Panc1 (cell line): ENCODE measurements around the gene PLEKHN1. TPM values are rescaled to one million over a fixed set of nuclear protein-coding genes. Genes with fewer than 3 reads are reported as not detected.

Experiments
- ATAC-seq: fragments of 200-7000 bp; cut with Tn5 transposase; 2 replicates; pipeline ENCODE4 v1.9.1; 2020; ENCODE audit warnings: mild to moderate bottlenecking, moderate library complexity
- BruUV-seq: library from RNA; stranded (reverse); fragments of 400-500 nt; replicated peaks from 2 replicates; lab custom pipeline; 2021; lab: Mats Ljungman, UMichigan
- CTCF ChIA-PET: fragments of 300-600 bp; sonication (Branson Sonifier 250); formaldehyde crosslinking; loops from one replicate; lab custom pipeline; 2022; ENCODE audit warnings: antibody characterized with exemption; lab: Charles Lee
- POLR2A ChIA-PET: fragments of 300-600 bp; sonication (Branson Sonifier 250); formaldehyde crosslinking; loops from one replicate; lab custom pipeline; 2022; ENCODE audit warnings: antibody characterized with exemption; lab: Charles Lee
- DNase-seq: peaks from one replicate; pipeline ENCODE4 v3.0.0-alpha.2; 2010; ENCODE audit warnings: low read depth, low spot score
- H3K27ac ChIP-seq: 2 replicates; pipeline ENCODE4 v1.5.1; 2011; ENCODE audit warnings: mild to moderate bottlenecking, low read length, inconsistent platforms
- H3K27me3 ChIP-seq: fragments of 200-500 bp; sonication (Bioruptor generic); 2 replicates; pipeline ENCODE4 v1.6.0; 2014; ENCODE audit warnings: low read length, inconsistent platforms; ENCODE audit not compliant: control insufficient read depth, insufficient read depth
- H3K36me3 ChIP-seq: fragments of 200-500 bp; sonication (Bioruptor generic); 2 replicates; pipeline ENCODE4 v1.5.1; 2014; ENCODE audit warnings: inconsistent platforms, mild to moderate bottlenecking, low read length, moderate library complexity; ENCODE audit not compliant: control insufficient read depth, insufficient read depth
- H3K4me1 ChIP-seq: 2 replicates; pipeline ENCODE4 v1.5.1; 2011; ENCODE audit warnings: inconsistent platforms, mild to moderate bottlenecking, low read length, moderate library complexity; ENCODE audit not compliant: control insufficient read depth, insufficient read depth
- H3K4me3 ChIP-seq, 2 experiments: 2 replicates each; pipeline ENCODE4 v1.5.1; 2011 to 2012; ENCODE audit warnings: low read depth in 2 of 2, low read length in 2 of 2, mild to moderate bottlenecking in 2 of 2, inconsistent platforms in 1 of 2, moderate library complexity in 1 of 2
- H3K9me3 ChIP-seq: fragments of 200-500 bp; sonication (Bioruptor generic); 2 replicates; pipeline ENCODE4 v1.5.1; 2014; ENCODE audit warnings: low read depth, mild to moderate bottlenecking, inconsistent platforms, low read length, moderate library complexity; ENCODE audit not compliant: control insufficient read depth, insufficient read depth
- POLR2AphosphoS5 ChIP-seq: IDR thresholded peaks from 2 replicates; pipeline ENCODE4 v1.6.1; 2012; ENCODE audit warnings: mild to moderate bottlenecking, low read depth, low read length, moderate library complexity
- SIN3A ChIP-seq: IDR thresholded peaks from 2 replicates; pipeline ENCODE4 v1.6.1; 2012; ENCODE audit warnings: low read depth, mild to moderate bottlenecking, low read length, moderate library complexity, borderline replicate concordance; ENCODE audit not compliant: insufficient read depth
- TCF7L2 ChIP-seq: IDR thresholded peaks from 2 replicates; pipeline ENCODE4 v1.6.1; 2011; ENCODE audit warnings: mild to moderate bottlenecking, low read depth, low read length, inconsistent platforms
- in situ Hi-C: cut with HindIII; loops from 2 replicates; pipeline ENCODE4 v1.10.0; 2016; ENCODE audit warnings: low sequenced_read_pairs, low pct_unique_long_range_greater_than_20kb
- intact Hi-C: fragments of 100-400 bp; cut with micrococcal nuclease; formaldehyde crosslinking; loops from one replicate; pipeline ENCODE4 v1.10.0; 2022; ENCODE audit not compliant: unreplicated experiment
- total RNA-seq: library from RNA; stranded (reverse); gene quantifications from one replicate; pipeline ENCODE4 v1.2.1, GENCODE V29; 2021; ENCODE audit not compliant: unreplicated experiment
- TF ChIP-seq, protein P1 (sequence below), 2 experiments: IDR thresholded peaks; 2 replicates each; pipeline ENCODE4 v1.6.1; 2011 to 2012; ENCODE audit warnings: low read depth in 2 of 2, control low read depth in 1 of 2, low read length in 1 of 2, mild to moderate bottlenecking in 1 of 2, moderate library complexity in 1 of 2; ENCODE audit not compliant: insufficient read depth in 1 of 2
- TF ChIP-seq, protein P2 (sequence below): fragments of 450-650 bp; IDR thresholded peaks from 2 replicates; pipeline ENCODE4 v1.5.1; 2017; ENCODE audit warnings: mild to moderate bottlenecking

PLEKHN1 gene
- total RNA-seq, 1 experiment from 2014 or later, result 9.8 TPM

DNA sequence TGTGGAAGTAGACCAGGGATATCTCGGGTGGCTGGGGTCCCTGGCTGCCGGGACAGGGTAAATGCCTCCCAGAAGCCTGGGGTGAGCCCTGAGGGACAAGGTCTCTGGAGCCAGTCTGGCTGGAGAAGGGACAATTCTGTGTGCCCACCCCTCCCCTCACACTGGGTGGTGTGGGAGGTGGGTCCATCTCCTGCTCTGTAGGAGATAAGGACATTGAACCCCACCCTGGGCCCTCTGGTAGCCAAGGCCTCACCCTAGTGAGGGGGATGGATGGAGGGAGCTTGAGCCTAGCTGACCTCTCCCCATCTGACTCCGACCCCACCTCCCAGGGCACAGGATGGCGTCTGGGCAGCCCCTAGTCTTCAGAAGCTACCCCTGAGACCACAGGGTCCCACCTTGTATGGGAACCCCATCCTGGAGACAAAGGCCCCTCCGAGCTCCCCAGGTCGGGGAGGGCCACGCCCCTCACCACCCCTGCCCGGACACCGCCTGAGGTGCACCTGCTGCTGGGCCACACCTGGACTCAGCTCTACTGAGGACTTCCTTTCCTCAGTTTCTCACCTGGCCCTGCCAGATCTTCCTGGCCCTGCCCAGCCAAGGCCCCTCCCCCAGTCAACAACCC is 58.0 kb downstream of the PLEKHN1 start:
- in situ Hi-C loops, result no loop called here
- BruUV-seq, result no TSS peak
- peak overlapping the region; percentile 57; the same call in 1 of the 2 replicates for H3K27ac ChIP-seq
- no peaks in the 10 kb centered on the region for H3K27me3 ChIP-seq
- ChIA-PET POLR2A (no interaction called here), CTCF (no interaction called here)
- intact Hi-C loops, result no loop called here
- no peak for TF ChIP-seq TCF7L2
- TF ChIP-seq SIN3A, result no peak
- TF ChIP-seq, protein P1, sequence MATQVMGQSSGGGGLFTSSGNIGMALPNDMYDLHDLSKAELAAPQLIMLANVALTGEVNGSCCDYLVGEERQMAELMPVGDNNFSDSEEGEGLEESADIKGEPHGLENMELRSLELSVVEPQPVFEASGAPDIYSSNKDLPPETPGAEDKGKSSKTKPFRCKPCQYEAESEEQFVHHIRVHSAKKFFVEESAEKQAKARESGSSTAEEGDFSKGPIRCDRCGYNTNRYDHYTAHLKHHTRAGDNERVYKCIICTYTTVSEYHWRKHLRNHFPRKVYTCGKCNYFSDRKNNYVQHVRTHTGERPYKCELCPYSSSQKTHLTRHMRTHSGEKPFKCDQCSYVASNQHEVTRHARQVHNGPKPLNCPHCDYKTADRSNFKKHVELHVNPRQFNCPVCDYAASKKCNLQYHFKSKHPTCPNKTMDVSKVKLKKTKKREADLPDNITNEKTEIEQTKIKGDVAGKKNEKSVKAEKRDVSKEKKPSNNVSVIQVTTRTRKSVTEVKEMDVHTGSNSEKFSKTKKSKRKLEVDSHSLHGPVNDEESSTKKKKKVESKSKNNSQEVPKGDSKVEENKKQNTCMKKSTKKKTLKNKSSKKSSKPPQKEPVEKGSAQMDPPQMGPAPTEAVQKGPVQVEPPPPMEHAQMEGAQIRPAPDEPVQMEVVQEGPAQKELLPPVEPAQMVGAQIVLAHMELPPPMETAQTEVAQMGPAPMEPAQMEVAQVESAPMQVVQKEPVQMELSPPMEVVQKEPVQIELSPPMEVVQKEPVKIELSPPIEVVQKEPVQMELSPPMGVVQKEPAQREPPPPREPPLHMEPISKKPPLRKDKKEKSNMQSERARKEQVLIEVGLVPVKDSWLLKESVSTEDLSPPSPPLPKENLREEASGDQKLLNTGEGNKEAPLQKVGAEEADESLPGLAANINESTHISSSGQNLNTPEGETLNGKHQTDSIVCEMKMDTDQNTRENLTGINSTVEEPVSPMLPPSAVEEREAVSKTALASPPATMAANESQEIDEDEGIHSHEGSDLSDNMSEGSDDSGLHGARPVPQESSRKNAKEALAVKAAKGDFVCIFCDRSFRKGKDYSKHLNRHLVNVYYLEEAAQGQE (IDR thresholded peaks at IDR 0.05; ENCODE audit: insufficient read depth in 1 of 2, low read depth in 2 of 2, low read length in 1 of 2), result no peak
- no peak for TF ChIP-seq POLR2AphosphoS5
- TF ChIP-seq, protein P2, sequence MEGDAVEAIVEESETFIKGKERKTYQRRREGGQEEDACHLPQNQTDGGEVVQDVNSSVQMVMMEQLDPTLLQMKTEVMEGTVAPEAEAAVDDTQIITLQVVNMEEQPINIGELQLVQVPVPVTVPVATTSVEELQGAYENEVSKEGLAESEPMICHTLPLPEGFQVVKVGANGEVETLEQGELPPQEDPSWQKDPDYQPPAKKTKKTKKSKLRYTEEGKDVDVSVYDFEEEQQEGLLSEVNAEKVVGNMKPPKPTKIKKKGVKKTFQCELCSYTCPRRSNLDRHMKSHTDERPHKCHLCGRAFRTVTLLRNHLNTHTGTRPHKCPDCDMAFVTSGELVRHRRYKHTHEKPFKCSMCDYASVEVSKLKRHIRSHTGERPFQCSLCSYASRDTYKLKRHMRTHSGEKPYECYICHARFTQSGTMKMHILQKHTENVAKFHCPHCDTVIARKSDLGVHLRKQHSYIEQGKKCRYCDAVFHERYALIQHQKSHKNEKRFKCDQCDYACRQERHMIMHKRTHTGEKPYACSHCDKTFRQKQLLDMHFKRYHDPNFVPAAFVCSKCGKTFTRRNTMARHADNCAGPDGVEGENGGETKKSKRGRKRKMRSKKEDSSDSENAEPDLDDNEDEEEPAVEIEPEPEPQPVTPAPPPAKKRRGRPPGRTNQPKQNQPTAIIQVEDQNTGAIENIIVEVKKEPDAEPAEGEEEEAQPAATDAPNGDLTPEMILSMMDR, result no peak
- DNase-seq (no peak), ATAC-seq (no peak)
- no peaks in the 10 kb centered on the region; the same call in 1 of the 2 replicates for H3K36me3 ChIP-seq
- no peaks in the 10 kb centered on the region for H3K9me3 ChIP-seq
- H3K4me1 ChIP-seq, result peaks cover 43% of the 10 kb centered on the region
- H3K4me3 ChIP-seq, result no peak overlapping the region

DNA sequence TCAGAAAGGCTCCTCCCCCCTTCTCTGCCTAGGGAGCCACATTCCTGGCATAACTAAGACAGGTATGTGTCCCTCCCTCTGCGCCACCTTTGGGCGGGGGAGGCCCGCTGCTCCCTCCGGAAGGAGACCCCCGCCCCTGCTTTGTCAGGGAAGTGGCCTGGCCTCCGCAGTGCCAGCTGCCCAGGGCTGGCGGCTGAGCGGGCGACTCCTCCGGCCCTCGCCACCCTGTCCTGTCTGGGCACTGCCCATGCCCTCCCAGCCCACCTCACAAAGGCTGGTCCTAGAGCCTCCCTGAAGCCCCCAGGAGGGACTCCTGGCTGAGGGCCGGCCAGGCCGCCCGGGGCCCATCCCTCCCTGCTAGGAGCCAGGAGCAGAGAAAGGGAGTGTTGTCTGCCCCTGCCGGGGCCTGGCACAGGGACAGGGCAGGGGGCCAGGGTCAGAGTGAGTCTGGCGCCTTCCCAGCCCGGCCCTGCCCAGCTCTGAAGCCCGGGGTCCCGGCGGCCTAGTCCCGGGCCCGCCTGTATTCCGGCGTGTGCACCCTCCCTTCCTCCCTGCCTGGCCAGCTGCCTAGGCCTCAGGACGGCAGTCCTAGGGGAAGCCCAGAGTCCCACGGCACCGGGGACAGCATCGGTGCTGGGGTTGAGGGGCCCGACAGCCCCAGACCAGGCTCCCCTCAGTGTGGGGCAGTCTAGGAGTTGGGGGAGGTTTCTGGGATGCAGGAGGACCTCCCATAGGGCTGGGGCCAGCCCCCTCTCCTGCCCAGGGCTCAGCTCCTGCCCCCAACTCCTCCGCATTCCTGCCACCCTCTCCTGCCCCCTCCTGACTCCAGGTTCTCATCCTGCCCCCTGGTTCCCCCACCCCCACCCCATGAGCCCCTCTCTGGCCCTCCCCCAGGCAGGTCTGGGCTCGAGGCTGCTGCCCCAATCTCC is 58.8 kb downstream of the PLEKHN1 start:
- H3K27ac ChIP-seq, result peak overlapping the region; percentile 48; the same call in 1 of the 2 replicates
- TF ChIP-seq, protein P1 (IDR thresholded peaks at IDR 0.05; ENCODE audit: insufficient read depth in 1 of 2, low read depth in 2 of 2, low read length in 1 of 2), result no peak
- TF ChIP-seq, protein P2, result no peak
- no peak for TF ChIP-seq POLR2AphosphoS5
- no peak for TF ChIP-seq TCF7L2
- TF ChIP-seq SIN3A, result no peak
- DNase-seq (no peak), ATAC-seq (peak; percentile 28)
- H3K9me3 ChIP-seq, result no peaks in the 10 kb centered on the region
- H3K36me3 ChIP-seq, result no peaks in the 10 kb centered on the region; the same call in 1 of the 2 replicates
- H3K4me1 ChIP-seq, result peaks cover 43% of the 10 kb centered on the region
- no peaks in the 10 kb centered on the region for H3K27me3 ChIP-seq
- intact Hi-C loops, result no loop called here
- H3K4me3 ChIP-seq, result no peak overlapping the region
- BruUV-seq, result no TSS peak
- in situ Hi-C loops, result no loop called here
- CTCF ChIA-PET, result no interaction called here
- POLR2A ChIA-PET, result no interaction called here
